A549 (cell line): ENCODE measurements around the gene CRYBG3.
"Not testable (repeated sequence)": the region's sequence is repeated elsewhere in the genome, so short reads cannot be mapped to it uniquely, and the experiment has no call there.

Experiments
- CTCF ChIP-seq: fragments of >200 bp; sonication (Bioruptor Twin); formaldehyde crosslinking; IDR thresholded peaks from 3 replicates; pipeline ENCODE4 v1.5.1; 2016
- HOXB13 ChIP-seq: fragments of 250-450 bp; sonication (Bioruptor Pico); IDR thresholded peaks from 2 replicates; pipeline ENCODE4 v1.5.0; 2020; ENCODE audit warnings: low read depth, mild to moderate bottlenecking, moderate library complexity
- MAX ChIP-seq: IDR thresholded peaks from 2 replicates; pipeline ENCODE4 v1.6.1; 2012
- NFE2L2 ChIP-seq: fragments of 150-350 bp; conservative IDR thresholded peaks from 2 replicates; pipeline ENCODE4 v1.6.1; 2014; ENCODE audit warnings: low read length
- PHF8 ChIP-seq: fragments of 200-600 bp; sonication (generic); IDR thresholded peaks from 2 replicates; pipeline ENCODE4 v1.6.1; 2016; ENCODE audit warnings: low read depth, mild to moderate bottlenecking, antibody characterized with exemption, moderate library complexity, borderline replicate concordance
- POLR2A ChIP-seq: IDR thresholded peaks from 2 replicates; pipeline ENCODE4 v1.6.1; 2012; ENCODE audit warnings: mild to moderate bottlenecking, low read length
- RAD21 ChIP-seq, 2 experiments: fragments of >200 bp in 1 of 2; sonication (Bioruptor Twin) in 1 of 2; formaldehyde crosslinking in 1 of 2; IDR thresholded peaks in 1 of 2; conservative IDR thresholded peaks in 1 of 2; 2 replicates in 1 of 2; 3 replicates in 1 of 2; pipeline ENCODE4 v1.6.1; 2012 to 2018; ENCODE audit warnings: inconsistent platforms in 1 of 2
- RFX5 ChIP-seq: fragments of 450-650 bp; IDR thresholded peaks from 2 replicates; pipeline ENCODE4 v1.7.1; 2014; ENCODE audit warnings: antibody characterized with exemption, mild to moderate bottlenecking, moderate library complexity
- TFCP2L1 ChIP-seq: fragments of 250-450 bp; sonication (Bioruptor Pico); IDR thresholded peaks from 2 replicates; pipeline ENCODE4 v1.5.0; 2021; ENCODE audit warnings: mild to moderate bottlenecking
- TP53 ChIP-seq: fragments of 250-450 bp; sonication (Bioruptor Pico); IDR thresholded peaks from 2 replicates; pipeline ENCODE4 v1.5.0; 2021; ENCODE audit warnings: mild to moderate bottlenecking, moderate library complexity
- ZFP36 ChIP-seq: fragments of 450-650 bp; IDR thresholded peaks from 2 replicates; pipeline ENCODE4 v1.6.1; 2014; ENCODE audit warnings: borderline replicate concordance; ENCODE audit not compliant: partially characterized antibody

- not testable (repeated sequence) for TF ChIP-seq CTCF; POLR2A; PHF8; MAX; ZFP36; NFE2L2; TP53 (CRISPR knock-in tag); RFX5; TFCP2L1 (CRISPR knock-in tag); HOXB13; RAD21 (conservative IDR thresholded peaks at IDR 0.05 in 1 of 2, IDR thresholded peaks at IDR 0.05 in 1 of 2)
Observed at GRCh38 chr3:97910236-97910831, 88.5 kb downstream of the CRYBG3 start.
